ENCODE data around the gene GSTM2. TPM values are rescaled to one million over a fixed set of nuclear protein-coding genes. Genes with fewer than 3 reads are reported as not detected.

Gene GSTM2
- total RNA-seq, 1 donor from 2014 or later: 32.9 TPM

GRCh38 chr1:109630081-109630897 lies 37.6 kb upstream of the GSTM2 start:
- Histone ChIP-seq H3K4me3 (ENCODE audit: low read length in 3 of 3) (no peak overlapping the region), H3K27ac (ENCODE audit: low read depth, low read length) (no peak overlapping the region), H3K9ac (ENCODE audit: low read depth in 1 of 3, low read length in 3 of 3) (no peak overlapping the region), H3K4me1 (ENCODE audit: control insufficient read depth in 3 of 3, insufficient read depth in 3 of 3, low read length in 3 of 3) (peaks cover 0 to 2% (median 2%) of the 10 kb centered on the region in 3 donors), H3K27me3 (ENCODE audit: control insufficient read depth in 3 of 3, insufficient read depth in 3 of 3, low read length in 3 of 3) (no peaks in the 10 kb centered on the region), H3K36me3 (ENCODE audit: control insufficient read depth in 3 of 3, insufficient read depth in 3 of 3, low read length in 3 of 3) (peaks cover 16 to 31% (median 24%) of the 10 kb centered on the region in 3 donors), H3K9me3 (ENCODE audit: control insufficient read depth in 3 of 3, low read length in 3 of 3) (no peaks in the 10 kb centered on the region)

DNA sequence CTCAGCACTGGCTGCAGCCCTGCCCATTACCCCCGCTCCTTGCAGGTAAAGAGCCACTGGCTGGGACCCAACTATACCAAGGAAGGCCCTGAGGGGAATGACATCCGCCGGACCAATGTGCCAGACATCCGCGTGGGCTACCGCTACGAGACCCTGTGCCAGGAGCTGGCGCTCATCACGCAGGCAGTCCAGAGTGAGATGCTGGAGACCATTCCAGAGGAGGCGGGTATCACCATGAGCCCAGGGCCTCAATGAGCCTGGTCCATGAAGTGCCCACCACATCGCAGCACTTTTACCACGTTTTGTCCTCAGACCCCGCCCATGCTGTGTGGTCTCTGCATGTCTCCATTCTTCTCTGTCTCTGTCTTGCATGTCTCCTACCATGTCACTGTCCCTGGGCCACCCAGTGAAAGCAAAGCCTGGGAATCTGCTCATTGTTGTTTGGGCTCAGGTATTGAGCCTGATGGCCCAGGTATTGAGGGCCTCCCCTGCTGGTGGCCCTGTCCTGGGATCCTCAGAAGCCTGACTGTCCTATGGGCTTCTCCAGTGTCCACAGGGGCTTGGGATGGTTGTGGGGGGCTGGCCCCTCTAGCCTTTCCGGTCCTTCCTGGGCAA lies 36.9 kb upstream of the GSTM2 start:
- peaks cover 2 to 4% (median 4%) of the 10 kb centered on the region in 3 donors for H3K4me1 ChIP-seq (ENCODE audit: control insufficient read depth in 3 of 3, insufficient read depth in 3 of 3, low read length in 3 of 3)
- H3K9me3 ChIP-seq (ENCODE audit: control insufficient read depth in 3 of 3, low read length in 3 of 3): no peaks in the 10 kb centered on the region
- peaks cover 16 to 31% (median 24%) of the 10 kb centered on the region in 3 donors for H3K36me3 ChIP-seq (ENCODE audit: control insufficient read depth in 3 of 3, insufficient read depth in 3 of 3, low read length in 3 of 3)
- no peaks in the 10 kb centered on the region for H3K27me3 ChIP-seq (ENCODE audit: control insufficient read depth in 3 of 3, insufficient read depth in 3 of 3, low read length in 3 of 3)
- peak overlapping the region in 1 of 3 donors; percentile 16 for H3K9ac ChIP-seq (ENCODE audit: low read depth in 1 of 3, low read length in 3 of 3)
- no peak overlapping the region for H3K27ac ChIP-seq (ENCODE audit: low read depth, low read length)
- H3K4me3 ChIP-seq (ENCODE audit: low read length in 3 of 3): no peak overlapping the region

GRCh38 chr1:109631513-109632505 lies 36.0 kb upstream of the GSTM2 start:
- no peaks in the 10 kb centered on the region for H3K9me3 ChIP-seq (ENCODE audit: control insufficient read depth in 3 of 3, low read length in 3 of 3)
- H3K9ac ChIP-seq (ENCODE audit: low read depth in 1 of 3, low read length in 3 of 3): peak overlapping the region in 2 of 3 donors; percentile 11 to 47
- H3K36me3 ChIP-seq (ENCODE audit: control insufficient read depth in 3 of 3, insufficient read depth in 3 of 3, low read length in 3 of 3): peaks cover 16 to 31% (median 24%) of the 10 kb centered on the region in 3 donors
- H3K27ac ChIP-seq (ENCODE audit: low read depth, low read length): no peak overlapping the region
- H3K4me1 ChIP-seq (ENCODE audit: control insufficient read depth in 3 of 3, insufficient read depth in 3 of 3, low read length in 3 of 3): peaks cover 8 to 12% (median 12%) of the 10 kb centered on the region in 3 donors
- no peak overlapping the region for H3K4me3 ChIP-seq (ENCODE audit: low read length in 3 of 3)
- no peaks in the 10 kb centered on the region for H3K27me3 ChIP-seq (ENCODE audit: control insufficient read depth in 3 of 3, insufficient read depth in 3 of 3, low read length in 3 of 3)

DNA sequence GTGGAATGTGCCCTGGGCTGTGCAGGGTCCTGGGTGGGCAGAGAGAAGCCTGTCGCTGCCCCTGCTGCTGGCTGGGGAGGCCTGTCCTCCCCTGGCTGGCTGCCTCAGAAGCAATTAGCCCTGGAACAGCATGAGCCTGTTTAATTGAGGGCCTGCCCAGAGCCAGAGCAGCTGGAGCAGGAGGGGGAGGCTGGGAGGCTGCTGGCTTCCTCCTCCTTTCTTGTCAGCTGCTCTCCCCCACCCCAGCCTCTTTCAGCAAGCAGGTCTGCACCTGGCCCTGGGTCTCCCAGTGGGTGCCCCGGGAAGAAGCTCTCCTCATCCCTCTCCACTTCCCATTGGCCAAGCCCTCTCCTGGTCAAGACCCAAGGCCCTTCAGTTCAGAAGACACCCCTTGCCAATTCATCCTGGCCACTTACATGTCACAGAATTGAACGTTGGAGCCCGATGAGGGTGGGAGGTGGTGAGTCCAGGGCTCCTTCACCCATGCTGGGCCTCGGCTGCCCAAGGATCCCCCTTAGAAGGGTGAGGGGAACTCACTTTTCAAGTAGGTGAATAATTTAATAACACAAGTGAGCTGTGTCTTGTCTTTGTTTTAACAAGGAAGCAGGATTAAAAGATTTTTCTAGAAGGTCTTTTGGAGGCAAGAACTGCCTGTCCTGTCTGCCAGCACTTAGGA lies 35.0 kb upstream of the GSTM2 start:
- peaks cover 14 to 29% (median 18%) of the 10 kb centered on the region in 3 donors for H3K36me3 ChIP-seq (ENCODE audit: control insufficient read depth in 3 of 3, insufficient read depth in 3 of 3, low read length in 3 of 3)
- no peaks in the 10 kb centered on the region for H3K9me3 ChIP-seq (ENCODE audit: control insufficient read depth in 3 of 3, low read length in 3 of 3)
- no peaks in the 10 kb centered on the region for H3K27me3 ChIP-seq (ENCODE audit: control insufficient read depth in 3 of 3, insufficient read depth in 3 of 3, low read length in 3 of 3)
- peak overlapping the region in 1 of 3 donors; percentile 45 for H3K9ac ChIP-seq (ENCODE audit: low read depth in 1 of 3, low read length in 3 of 3)
- H3K4me3 ChIP-seq (ENCODE audit: low read length in 3 of 3): no peak overlapping the region
- peaks cover 8 to 12% (median 12%) of the 10 kb centered on the region in 3 donors for H3K4me1 ChIP-seq (ENCODE audit: control insufficient read depth in 3 of 3, insufficient read depth in 3 of 3, low read length in 3 of 3)
- H3K27ac ChIP-seq (ENCODE audit: low read depth, low read length): no peak overlapping the region

DNA sequence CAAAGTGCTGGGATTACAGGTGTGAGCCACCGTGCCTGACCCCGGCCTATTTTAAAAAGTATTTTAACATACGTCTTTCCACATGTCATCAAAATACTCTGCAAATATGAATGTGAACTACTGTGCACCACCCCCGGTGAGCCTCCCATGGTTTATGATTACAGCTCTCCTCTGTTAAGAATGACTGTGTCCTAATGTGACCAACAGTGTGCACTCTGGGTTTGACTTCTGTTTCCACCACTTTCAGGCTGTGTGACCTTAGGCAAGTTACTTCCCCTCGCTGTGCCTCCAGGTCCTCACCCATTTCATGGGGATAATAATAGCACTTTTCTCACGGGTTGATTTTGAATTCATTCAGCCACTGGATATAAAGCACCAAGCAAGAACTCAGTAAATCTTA lies 33.6 kb upstream of the GSTM2 start:
- Histone ChIP-seq H3K9me3 (ENCODE audit: control insufficient read depth in 3 of 3, low read length in 3 of 3) (no peaks in the 10 kb centered on the region), H3K4me3 (ENCODE audit: low read length in 3 of 3) (no peak overlapping the region), H3K27ac (ENCODE audit: low read depth, low read length) (no peak overlapping the region), H3K27me3 (ENCODE audit: control insufficient read depth in 3 of 3, insufficient read depth in 3 of 3, low read length in 3 of 3) (no peaks in the 10 kb centered on the region), H3K36me3 (ENCODE audit: control insufficient read depth in 3 of 3, insufficient read depth in 3 of 3, low read length in 3 of 3) (peaks cover 4 to 15% (median 6%) of the 10 kb centered on the region in 3 donors), H3K4me1 (ENCODE audit: control insufficient read depth in 3 of 3, insufficient read depth in 3 of 3, low read length in 3 of 3) (peaks cover 8 to 12% (median 12%) of the 10 kb centered on the region in 3 donors), H3K9ac (ENCODE audit: low read depth in 1 of 3, low read length in 3 of 3) (no peak overlapping the region)

DNA sequence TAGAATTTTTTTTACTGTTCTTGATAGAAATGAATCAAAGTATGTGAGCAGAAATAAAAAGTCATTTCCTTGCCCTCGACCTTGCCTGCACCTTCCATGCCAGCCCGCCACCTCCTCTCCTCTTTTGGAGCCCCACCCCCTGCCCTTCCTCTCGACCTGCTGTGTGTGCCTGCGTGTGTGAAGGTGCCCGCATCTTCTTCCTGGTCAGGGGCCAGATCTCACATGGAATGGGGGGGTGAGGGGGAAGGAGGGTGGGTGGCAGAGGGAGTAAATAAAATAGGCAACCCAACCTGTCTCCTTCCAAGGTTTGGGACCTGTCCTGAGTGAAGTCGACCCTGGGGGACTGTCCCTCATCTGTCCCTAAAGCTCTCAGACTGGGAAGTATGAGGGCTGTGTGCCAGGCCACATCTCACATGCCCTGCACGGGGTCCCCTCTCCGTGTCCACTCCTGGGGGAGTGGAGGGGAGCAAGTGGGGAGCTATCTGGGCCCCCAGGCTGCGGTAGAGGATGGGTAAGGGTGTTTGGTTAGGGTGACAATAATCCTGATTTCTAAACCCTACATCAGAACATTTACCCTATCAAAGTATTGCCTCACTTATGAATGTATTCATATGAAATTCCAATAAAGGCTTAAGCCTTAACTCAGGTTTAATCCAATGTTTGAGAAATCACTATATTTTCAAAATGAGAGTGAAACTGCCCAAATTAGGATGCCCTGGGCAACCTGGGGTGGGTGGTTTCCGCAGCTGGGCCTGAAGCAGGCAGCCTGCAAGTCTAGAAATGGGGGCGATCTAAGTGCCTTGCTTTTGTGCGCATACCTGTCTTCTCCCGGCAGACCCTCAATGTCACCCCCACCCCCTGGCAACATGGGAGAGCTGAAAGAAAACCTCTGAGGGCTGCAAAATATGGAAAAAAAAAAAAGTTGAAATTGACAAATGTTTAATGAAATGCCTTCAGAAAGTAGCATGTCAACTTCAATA lies 32.8 kb upstream of the GSTM2 start:
- no peak overlapping the region for H3K9ac ChIP-seq (ENCODE audit: low read depth in 1 of 3, low read length in 3 of 3)
- H3K9me3 ChIP-seq (ENCODE audit: control insufficient read depth in 3 of 3, low read length in 3 of 3): no peaks in the 10 kb centered on the region
- peaks cover 0 to 10% (median 6%) of the 10 kb centered on the region in 3 donors for H3K36me3 ChIP-seq (ENCODE audit: control insufficient read depth in 3 of 3, insufficient read depth in 3 of 3, low read length in 3 of 3)
- H3K27me3 ChIP-seq (ENCODE audit: control insufficient read depth in 3 of 3, insufficient read depth in 3 of 3, low read length in 3 of 3): no peaks in the 10 kb centered on the region
- H3K4me3 ChIP-seq (ENCODE audit: low read length in 3 of 3): no peak overlapping the region
- H3K27ac ChIP-seq (ENCODE audit: low read depth, low read length): no peak overlapping the region
- H3K4me1 ChIP-seq (ENCODE audit: control insufficient read depth in 3 of 3, insufficient read depth in 3 of 3, low read length in 3 of 3): peaks cover 8 to 13% (median 12%) of the 10 kb centered on the region in 3 donors

DNA sequence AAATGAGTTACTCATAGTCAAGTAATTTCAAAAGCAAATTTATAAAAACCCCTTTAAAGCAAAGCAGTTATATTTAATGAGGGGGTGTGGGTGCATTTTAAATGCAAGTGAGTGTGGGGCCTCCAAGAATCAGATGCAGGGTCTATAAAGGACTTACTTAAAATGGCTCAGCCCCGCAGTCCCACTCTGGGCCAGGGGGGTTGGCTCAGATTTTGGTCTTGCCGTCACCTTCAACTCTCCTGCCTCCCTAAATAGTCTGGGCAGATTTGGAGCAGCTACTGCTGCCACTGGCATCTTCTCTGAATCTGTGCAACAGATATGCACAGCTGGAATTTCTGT lies 32.0 kb upstream of the GSTM2 start:
- Histone ChIP-seq H3K4me1 (ENCODE audit: control insufficient read depth in 3 of 3, insufficient read depth in 3 of 3, low read length in 3 of 3) (peaks cover 8 to 17% (median 12%) of the 10 kb centered on the region in 3 donors), H3K9me3 (ENCODE audit: control insufficient read depth in 3 of 3, low read length in 3 of 3) (no peaks in the 10 kb centered on the region), H3K27me3 (ENCODE audit: control insufficient read depth in 3 of 3, insufficient read depth in 3 of 3, low read length in 3 of 3) (no peaks in the 10 kb centered on the region), H3K27ac (ENCODE audit: low read depth, low read length) (no peak overlapping the region), H3K9ac (ENCODE audit: low read depth in 1 of 3, low read length in 3 of 3) (no peak overlapping the region), H3K4me3 (ENCODE audit: low read length in 3 of 3) (no peak overlapping the region), H3K36me3 (ENCODE audit: control insufficient read depth in 3 of 3, insufficient read depth in 3 of 3, low read length in 3 of 3) (peaks cover 0 to 7% (median 4%) of the 10 kb centered on the region in 3 donors)

- H3K9me3 ChIP-seq (ENCODE audit: control insufficient read depth in 3 of 3, low read length in 3 of 3): no peaks in the 10 kb centered on the region
- H3K27ac ChIP-seq (ENCODE audit: low read depth, low read length): no peak overlapping the region
- H3K27me3 ChIP-seq (ENCODE audit: control insufficient read depth in 3 of 3, insufficient read depth in 3 of 3, low read length in 3 of 3): no peaks in the 10 kb centered on the region
- H3K4me1 ChIP-seq (ENCODE audit: control insufficient read depth in 3 of 3, insufficient read depth in 3 of 3, low read length in 3 of 3): peaks cover 8 to 15% (median 12%) of the 10 kb centered on the region in 3 donors
- peaks cover 0 to 2% (median 0%) of the 10 kb centered on the region in 3 donors for H3K36me3 ChIP-seq (ENCODE audit: control insufficient read depth in 3 of 3, insufficient read depth in 3 of 3, low read length in 3 of 3)
- no peak overlapping the region for H3K9ac ChIP-seq (ENCODE audit: low read depth in 1 of 3, low read length in 3 of 3)
- H3K4me3 ChIP-seq (ENCODE audit: low read length in 3 of 3): no peak overlapping the region
Measured at GRCh38 chr1:109636201-109636952, 31.5 kb upstream of the GSTM2 start.

All from skeletal muscle tissue (tissue), 4 donors.